PC-9 (cell line): ENCODE measurements around the gene GPC2. TPM values are rescaled to one million over a fixed set of nuclear protein-coding genes. Genes with fewer than 3 reads are reported as not detected.

ENCODE experiments used
- BruUV-seq: library from RNA; stranded (reverse); fragments of 400-500 nt; replicated peaks from 2 replicates; lab custom pipeline; 2021; lab: Mats Ljungman, UMichigan
- CTCF ChIA-PET: fragments of 300-600 bp; sonication (Branson Sonifier 250); formaldehyde crosslinking; loops from one replicate; lab custom pipeline; 2022; ENCODE audit warnings: antibody characterized with exemption; lab: Charles Lee
- POLR2A ChIA-PET: fragments of 300-600 bp; sonication (Branson Sonifier 250); formaldehyde crosslinking; loops from one replicate; lab custom pipeline; 2022; ENCODE audit warnings: antibody characterized with exemption; ENCODE audit not compliant: unreplicated experiment; lab: Charles Lee
- DNase-seq, 2 experiments: peaks; one replicate each; pipeline versions ENCODE4 v3.0.0 to v3.0.0-alpha.2; 2015 to 2022; ENCODE audit warnings: mixed read lengths in 1 of 2
- H2AFZ ChIP-seq: fragments of 200-600 bp; sonication (generic); 2 replicates; pipeline ENCODE4 v1.8.1; 2017; ENCODE audit warnings: antibody characterized with exemption
- H3F3A ChIP-seq: fragments of 200-600 bp; sonication (generic); 2 replicates; pipeline ENCODE4 v1.8.1; 2017; ENCODE audit warnings: antibody characterized with exemption, mild to moderate bottlenecking, low read depth; ENCODE audit not compliant: insufficient read depth
- H3K27ac ChIP-seq: fragments of 200-600 bp; sonication (generic); 2 replicates; pipeline ENCODE4 v1.6.1; 2016; ENCODE audit warnings: mixed run types
- H3K27me3 ChIP-seq: fragments of 200-600 bp; sonication (generic); 2 replicates; pipeline ENCODE4 v1.6.1; 2016; ENCODE audit warnings: low read depth, mixed run types; ENCODE audit not compliant: insufficient read depth
- H3K36me3 ChIP-seq: fragments of 200-600 bp; sonication (generic); 2 replicates; pipeline ENCODE4 v1.6.1; 2016; ENCODE audit warnings: low read depth, mixed run types
- H3K4me1 ChIP-seq: fragments of 200-600 bp; sonication (generic); replicated peaks from 2 replicates; pipeline ENCODE4 v1.6.1; 2016; ENCODE audit warnings: mixed run types; ENCODE audit not compliant: insufficient read depth
- H3K4me2 ChIP-seq: fragments of 200-600 bp; sonication (generic); 2 replicates; pipeline ENCODE4 v1.6.1; 2017; ENCODE audit warnings: mixed run types
- H3K4me3 ChIP-seq: fragments of 200-600 bp; sonication (generic); 2 replicates; pipeline ENCODE4 v1.6.1; 2016; ENCODE audit warnings: mixed run types
- H3K79me2 ChIP-seq: fragments of 200-600 bp; sonication (generic); 2 replicates; pipeline ENCODE4 v1.6.1; 2017; ENCODE audit warnings: low read depth, mixed run types
- H3K9me2 ChIP-seq: fragments of 200-600 bp; sonication (generic); 2 replicates; pipeline ENCODE4 v1.8.1; 2017; ENCODE audit warnings: mild to moderate bottlenecking; ENCODE audit not compliant: insufficient read depth
- H3K9me3 ChIP-seq: fragments of 200-600 bp; sonication (generic); 2 replicates; pipeline ENCODE4 v1.8.1; 2016; ENCODE audit warnings: low read depth; ENCODE audit not compliant: insufficient read depth
- H4K20me1 ChIP-seq: fragments of 200-600 bp; sonication (generic); 2 replicates; pipeline ENCODE4 v1.8.1; 2017; ENCODE audit not compliant: insufficient read depth
- CTCF ChIP-seq: fragments of 200-600 bp; sonication (generic); conservative IDR thresholded peaks from 2 replicates; pipeline ENCODE4 v1.6.1; 2017; ENCODE audit warnings: mixed run types, antibody characterized with exemption, mild to moderate bottlenecking, moderate library complexity
- EZH2 ChIP-seq: fragments of 200-600 bp; sonication (generic); IDR thresholded peaks from 2 replicates; pipeline ENCODE4 v1.8.0; 2017; ENCODE audit warnings: antibody characterized with exemption, low read depth
- intact Hi-C: fragments of 100-400 bp; cut with micrococcal nuclease; formaldehyde crosslinking; loops from one replicate; pipeline ENCODE4 v1.10.0; 2022; ENCODE audit not compliant: unreplicated experiment
- total RNA-seq: library from RNA; stranded (reverse); gene quantifications from 2 replicates; pipeline ENCODE4 v1.2.3, GENCODE V29; 2021

The GPC2 gene
- total RNA-seq, 1 experiment from 2014 or later: 4.5 TPM

- Histone ChIP-seq H3K9me3 (no peaks in the 10 kb centered on the region), H4K20me1 (no peaks in the 10 kb centered on the region), H3K9me2 (no peaks in the 10 kb centered on the region), H3K27me3 (peaks cover 47% of the 10 kb centered on the region), H3F3A (no peaks in the 10 kb centered on the region; the same call in 1 of the 2 replicates), H3K27ac (no peak overlapping the region), H3K4me1 (no peaks in the 10 kb centered on the region), H3K36me3 (no peaks in the 10 kb centered on the region), H3K79me2 (no peaks in the 10 kb centered on the region), H2AFZ (no peak overlapping the region), H3K4me2 (peak overlapping the region; percentile 45; the same call in 1 of the 2 replicates), H3K4me3 (no peak overlapping the region; the same call in 1 of the 2 replicates)
- POLR2A ChIA-PET: no interaction called here
- no peak for TF ChIP-seq CTCF
- TF ChIP-seq EZH2: no peak
- intact Hi-C loops: no loop called here
- no TSS peak for BruUV-seq
- no peak for DNase-seq
- CTCF ChIA-PET: no interaction called here
Observed at GRCh38 chr7:100171087-100171681, 6.0 kb downstream of the GPC2 start.

GRCh38 chr7:100170101-100170897 lies 6.9 kb downstream of the GPC2 start:
- Histone ChIP-seq H3F3A (no peaks in the 10 kb centered on the region), H4K20me1 (no peaks in the 10 kb centered on the region), H3K27me3 (peaks cover 47% of the 10 kb centered on the region), H3K79me2 (no peaks in the 10 kb centered on the region), H3K4me3 (no peak overlapping the region), H3K9me3 (no peaks in the 10 kb centered on the region), H3K4me1 (no peaks in the 10 kb centered on the region), H3K27ac (no peak overlapping the region), H3K4me2 (peak overlapping the region; percentile 45; the same call in 1 of the 2 replicates), H3K9me2 (no peaks in the 10 kb centered on the region), H2AFZ (no peak overlapping the region), H3K36me3 (no peaks in the 10 kb centered on the region)
- BruUV-seq: no TSS peak
- intact Hi-C loops: no loop called here
- DNase-seq: no peak
- CTCF ChIA-PET: no interaction called here
- POLR2A ChIA-PET: no interaction called here
- TF ChIP-seq EZH2 (no peak), CTCF (no peak)

- intact Hi-C loops: no loop called here
- H2AFZ ChIP-seq: no peak overlapping the region
Observed at GRCh38 chr7:100169147-100169850, 7.9 kb downstream of the GPC2 start.

More at GRCh38 chr7:100169147-100169850, 7.9 kb downstream of the GPC2 start:
- Histone ChIP-seq H4K20me1 (no peaks in the 10 kb centered on the region), H3F3A (no peaks in the 10 kb centered on the region), H3K9me3 (no peaks in the 10 kb centered on the region), H3K4me3 (no peak overlapping the region), H3K9me2 (no peaks in the 10 kb centered on the region), H3K36me3 (no peaks in the 10 kb centered on the region), H3K4me2 (no peak overlapping the region), H3K4me1 (no peaks in the 10 kb centered on the region), H3K27me3 (peaks cover 47% of the 10 kb centered on the region), H3K27ac (no peak overlapping the region), H3K79me2 (no peaks in the 10 kb centered on the region)
- CTCF ChIA-PET: no interaction called here
- POLR2A ChIA-PET: interaction anchor here (0.6 kb wide), 1 partner anchor 201 kb away, joined by 7 read pairs; no protein-coding TSS in a partner anchor
- TF ChIP-seq CTCF: no peak
- no peak for TF ChIP-seq EZH2
- DNase-seq: no peak
- no TSS peak for BruUV-seq
